Skeletal muscle tissue (tissue), 4 donors: ENCODE data around the gene ADGRG6. TPM values are rescaled to one million over a fixed set of nuclear protein-coding genes. Genes with fewer than 3 reads are reported as not detected.

ENCODE experiments used
- H3K27ac ChIP-seq: one replicate; pipeline ENCODE4 v1.7.0; 2013; ENCODE audit warnings: mild to moderate bottlenecking, low read depth, low read length, inconsistent platforms
- H3K27me3 ChIP-seq, 3 donors: one replicate each; pipeline ENCODE4 v1.7.0; 2013; ENCODE audit warnings: low read length in 3 of 3; ENCODE audit not compliant: control insufficient read depth in 3 of 3, insufficient read depth in 3 of 3
- H3K36me3 ChIP-seq, 3 donors: one replicate each; pipeline ENCODE4 v1.7.0; 2013; ENCODE audit warnings: low read length in 3 of 3; ENCODE audit not compliant: control insufficient read depth in 3 of 3, insufficient read depth in 3 of 3
- H3K4me1 ChIP-seq, 3 donors: one replicate each; pipeline ENCODE4 v1.7.0; 2013; ENCODE audit warnings: low read length in 3 of 3, mild to moderate bottlenecking in 3 of 3; ENCODE audit not compliant: control insufficient read depth in 3 of 3, insufficient read depth in 3 of 3
- H3K4me3 ChIP-seq, 3 donors: one replicate each; pipeline ENCODE4 v1.7.0; 2013; ENCODE audit warnings: low read length in 3 of 3
- H3K9ac ChIP-seq, 3 donors: one replicate each; pipeline ENCODE4 v1.7.0; 2013; ENCODE audit warnings: low read length in 3 of 3, mild to moderate bottlenecking in 3 of 3, moderate library complexity in 2 of 3, low read depth in 1 of 3
- H3K9me3 ChIP-seq, 3 donors: one replicate each; pipeline ENCODE4 v1.7.0; 2013; ENCODE audit warnings: low read length in 3 of 3; ENCODE audit not compliant: control insufficient read depth in 3 of 3
- total RNA-seq: library from RNA; depleted of rRNA; stranded (reverse); fragments of >200 nt; gene quantifications from one replicate; pipeline ENCODE4 v1.2.3, GENCODE V29; 2014
- donor health status: Osteomylitis.

Gene ADGRG6
- total RNA-seq, 1 donor from 2014 or later, result 26.1 TPM

- H3K4me3 ChIP-seq, result no peak overlapping the region
- no peak overlapping the region for H3K9ac ChIP-seq
- H3K4me1 ChIP-seq, result no peaks in the 10 kb centered on the region
- H3K27ac ChIP-seq, result no peak overlapping the region
- H3K27me3 ChIP-seq, result no peaks in the 10 kb centered on the region
- H3K36me3 ChIP-seq, result no peaks in the 10 kb centered on the region
- no peaks in the 10 kb centered on the region for H3K9me3 ChIP-seq
These were observed 181.2 kb downstream of the ADGRG6 start for GRCh38 chr6:142482974-142483373.

- H3K27ac ChIP-seq, result no peak overlapping the region
- no peaks in the 10 kb centered on the region for H3K4me1 ChIP-seq
- H3K36me3 ChIP-seq, result no peaks in the 10 kb centered on the region
- no peak overlapping the region for H3K9ac ChIP-seq
- H3K9me3 ChIP-seq, result no peaks in the 10 kb centered on the region
- no peaks in the 10 kb centered on the region for H3K27me3 ChIP-seq
- no peak overlapping the region for H3K4me3 ChIP-seq
These were observed 183.4 kb downstream of the ADGRG6 start for GRCh38 chr6:142485256-142485655.

- Histone ChIP-seq H3K27me3 (no peaks in the 10 kb centered on the region), H3K4me3 (no peak overlapping the region), H3K4me1 (no peaks in the 10 kb centered on the region), H3K27ac (no peak overlapping the region), H3K9me3 (no peaks in the 10 kb centered on the region), H3K9ac (no peak overlapping the region), H3K36me3 (no peaks in the 10 kb centered on the region)
These were observed 188.2 kb downstream of the ADGRG6 start for GRCh38 chr6:142489722-142490610.

Other genes with a start within 250 kb of the ADGRG6 start
- gene GJE1, start 169.1 kb upstream of the ADGRG6 start, total RNA-seq, result not detected
- gene NMBR, start 154.9 kb upstream of the ADGRG6 start, total RNA-seq, result not detected
- gene VTA1, start 154.7 kb upstream of the ADGRG6 start, total RNA-seq, result 20.9 TPM